Hepatocyte (in vitro differentiated cells): ENCODE results near the gene LY6G6F.

Experiments used
- EZH2 ChIP-seq: fragments of 200-600 bp; sonication (generic); IDR thresholded peaks from 2 replicates; pipeline ENCODE4 v1.6.1; 2016; ENCODE audit warnings: antibody characterized with exemption, mild to moderate bottlenecking, borderline replicate concordance
- EZH2phosphoT487 ChIP-seq: fragments of 200-600 bp; sonication (generic); IDR thresholded peaks from one replicate; pipeline ENCODE4 v1.6.1; 2018; ENCODE audit warnings: antibody characterized with exemption, mild to moderate bottlenecking, low read depth, moderate library complexity; ENCODE audit not compliant: unreplicated experiment, severe bottlenecking
- TF ChIP-seq, protein P1 (sequence below): fragments of 200-600 bp; sonication (generic); IDR thresholded peaks from 2 replicates; pipeline ENCODE4 v1.5.1; 2016; ENCODE audit warnings: antibody characterized with exemption, mild to moderate bottlenecking; ENCODE audit not compliant: poor library complexity

GRCh38 chr6:31741815-31742214 lies 35.1 kb downstream of the LY6G6F start:
- TF ChIP-seq, protein P1, sequence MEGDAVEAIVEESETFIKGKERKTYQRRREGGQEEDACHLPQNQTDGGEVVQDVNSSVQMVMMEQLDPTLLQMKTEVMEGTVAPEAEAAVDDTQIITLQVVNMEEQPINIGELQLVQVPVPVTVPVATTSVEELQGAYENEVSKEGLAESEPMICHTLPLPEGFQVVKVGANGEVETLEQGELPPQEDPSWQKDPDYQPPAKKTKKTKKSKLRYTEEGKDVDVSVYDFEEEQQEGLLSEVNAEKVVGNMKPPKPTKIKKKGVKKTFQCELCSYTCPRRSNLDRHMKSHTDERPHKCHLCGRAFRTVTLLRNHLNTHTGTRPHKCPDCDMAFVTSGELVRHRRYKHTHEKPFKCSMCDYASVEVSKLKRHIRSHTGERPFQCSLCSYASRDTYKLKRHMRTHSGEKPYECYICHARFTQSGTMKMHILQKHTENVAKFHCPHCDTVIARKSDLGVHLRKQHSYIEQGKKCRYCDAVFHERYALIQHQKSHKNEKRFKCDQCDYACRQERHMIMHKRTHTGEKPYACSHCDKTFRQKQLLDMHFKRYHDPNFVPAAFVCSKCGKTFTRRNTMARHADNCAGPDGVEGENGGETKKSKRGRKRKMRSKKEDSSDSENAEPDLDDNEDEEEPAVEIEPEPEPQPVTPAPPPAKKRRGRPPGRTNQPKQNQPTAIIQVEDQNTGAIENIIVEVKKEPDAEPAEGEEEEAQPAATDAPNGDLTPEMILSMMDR, result no peak
- TF ChIP-seq EZH2phosphoT487, result no peak
- TF ChIP-seq EZH2, result no peak
